B cell (primary cell): ENCODE measurements around the gene PRDX3. TPM values are rescaled to one million over a fixed set of nuclear protein-coding genes. Genes with fewer than 3 reads are reported as not detected.

Experiments used
- ATAC-seq: fragments of 200-7000 bp; cut with Tn5 transposase; one replicate; pipeline ENCODE4 v1.10.0; 2021; ENCODE audit warnings: low read depth, mild to moderate bottlenecking, moderate number of reproducible peaks, moderate library complexity
- CTCF ChIA-PET: fragments of 350-600 bp; sonication (Branson Sonifier 250); formaldehyde crosslinking; loops from one replicate; lab custom pipeline; 2021; ENCODE audit warnings: antibody characterized with exemption, inconsistent platforms; lab: Charles Lee
- POLR2A ChIA-PET: fragments of 350-600 bp; sonication (Branson Sonifier 250); formaldehyde crosslinking; loops from one replicate; lab custom pipeline; 2021; ENCODE audit warnings: antibody characterized with exemption; lab: Charles Lee
- DNase-seq: peaks from one replicate; pipeline ENCODE4 v3.0.0; 2013
- H2AFZ ChIP-seq: 2 replicates; pipeline ENCODE4 v1.6.1; 2012; ENCODE audit warnings: mild to moderate bottlenecking, low read depth, low read length; ENCODE audit not compliant: insufficient read depth, poor library complexity, severe bottlenecking
- H3K27ac ChIP-seq, 2 donors: 1 replicate in 1 of 2; 2 replicates in 1 of 2; pipeline ENCODE4 v1.5.1; 2012 to 2013; ENCODE audit warnings: low read length in 2 of 2, mild to moderate bottlenecking in 2 of 2, moderate library complexity in 1 of 2
- H3K27me3 ChIP-seq, 4 experiments: fragments of 200-600 bp in 1 of 4; sonication (generic) in 1 of 4; replicated peaks in 1 of 4; 1 replicate in 2 of 4; 2 replicates in 2 of 4; pipeline versions ENCODE4 v1.6.1 to v1.7.0; 2013 to 2016; ENCODE audit warnings: low read length in 3 of 4, mild to moderate bottlenecking in 2 of 4, mixed read lengths in 1 of 4, moderate library complexity in 1 of 4; ENCODE audit not compliant: insufficient read depth in 4 of 4, control insufficient read depth in 3 of 4; ENCODE audit errors: control extremely low read depth in 1 of 4
- H3K36me3 ChIP-seq, 2 experiments: replicated peaks in 1 of 2; 1 replicate in 1 of 2; 2 replicates in 1 of 2; pipeline versions ENCODE4 v1.6.1 to v1.7.1; 2013; ENCODE audit warnings: low read length in 1 of 2; ENCODE audit not compliant: insufficient read depth in 2 of 2, control insufficient read depth in 1 of 2; ENCODE audit errors: control extremely low read depth in 1 of 2, extremely low read depth in 1 of 2
- H3K4me1 ChIP-seq, 2 donors: fragments of 200-600 bp in 1 of 2; sonication (generic) in 1 of 2; 1 replicate in 1 of 2; 2 replicates in 1 of 2; pipeline versions ENCODE4 v1.5.1 to v1.6.1; 2013 to 2017; ENCODE audit warnings: low read length in 2 of 2; ENCODE audit not compliant: control insufficient read depth in 2 of 2, insufficient read depth in 2 of 2
- H3K4me2 ChIP-seq: replicated peaks from 2 replicates; pipeline ENCODE3; 2012; ENCODE audit warnings: mild to moderate bottlenecking, low read depth, low read length; ENCODE audit not compliant: poor library complexity, severe bottlenecking
- H3K4me3 ChIP-seq, 5 experiments: fragments of 200-600 bp in 1 of 5; sonication (generic) in 1 of 5; 1 replicate in 3 of 5; 2 replicates in 2 of 5; pipeline versions ENCODE4 v1.5.1 to v1.7.0; 2011 to 2016; ENCODE audit warnings: low read length in 4 of 5, mild to moderate bottlenecking in 4 of 5, low read depth in 2 of 5, control low read depth in 1 of 5, moderate library complexity in 1 of 5; ENCODE audit not compliant: insufficient read depth in 1 of 5; ENCODE audit errors: control extremely low read depth in 1 of 5, extremely low read depth in 1 of 5
- H3K79me2 ChIP-seq: fragments of 200-600 bp; sonication (generic); one replicate; pipeline ENCODE4 v1.6.0; 2016; ENCODE audit warnings: low read length; ENCODE audit not compliant: control insufficient read depth, insufficient read depth
- H3K9ac ChIP-seq: fragments of 200-600 bp; sonication (generic); 2 replicates; pipeline ENCODE4 v1.6.1; 2017; ENCODE audit warnings: mild to moderate bottlenecking, low read length, moderate library complexity
- H3K9me3 ChIP-seq, 3 donors: one replicate each; pipeline versions ENCODE4 v1.6.1 to v1.7.1; 2013; ENCODE audit warnings: low read length in 2 of 3; ENCODE audit not compliant: control insufficient read depth in 2 of 3, insufficient read depth in 1 of 3; ENCODE audit errors: control extremely low read depth in 1 of 3
- H4K20me1 ChIP-seq: 2 replicates; pipeline ENCODE4 v1.6.0; 2012; ENCODE audit warnings: mild to moderate bottlenecking, low read length; ENCODE audit not compliant: insufficient read depth, control insufficient read depth, poor library complexity, severe bottlenecking
- H3K27ac Mint-ChIP-seq: one replicate; pipeline ENCODE4 v1.8.0; 2021; ENCODE audit warnings: mixed read lengths
- H3K27me3 Mint-ChIP-seq: one replicate; pipeline ENCODE4 v1.8.0; 2021; ENCODE audit warnings: mixed read lengths
- H3K4me1 Mint-ChIP-seq: one replicate; pipeline ENCODE4 v1.8.0; 2021; ENCODE audit warnings: mixed read lengths
- H3K4me3 Mint-ChIP-seq: one replicate; pipeline ENCODE4 v1.8.0; 2021; ENCODE audit warnings: mixed read lengths
- H3K9me3 Mint-ChIP-seq: one replicate; pipeline ENCODE4 v1.8.0; 2022; ENCODE audit warnings: mixed read lengths; ENCODE audit not compliant: insufficient read depth
- CTCF ChIP-seq: fragments of 200-600 bp; IDR thresholded peaks from one replicate; pipeline ENCODE4 v1.8.0; 2022; ENCODE audit warnings: antibody characterized with exemption, mild to moderate bottlenecking
- EZH2 ChIP-seq: IDR thresholded peaks from 2 replicates; pipeline ENCODE4 v1.6.1; 2012; ENCODE audit warnings: borderline replicate concordance, low read depth, mild to moderate bottlenecking, moderate library complexity, low read length; ENCODE audit not compliant: insufficient read depth, poor library complexity, severe bottlenecking
- WGBS: methylation state at CpG from one replicate; pipeline ENCODE4 v1.1.5; 2013; ENCODE audit warnings: missing lambda C conversion rate; ENCODE audit not compliant: insufficient coverage; 5-methylcytosine and 5-hydroxymethylcytosine counted together
- intact Hi-C: fragments of 100-400 bp; cut with micrococcal nuclease; formaldehyde crosslinking; loops from one replicate; pipeline ENCODE4 v1.10.0; 2022
- polyA plus RNA-seq: library from polyadenylated mRNA; depleted of rRNA; stranded (reverse); fragments of >200 nt; gene quantifications from 2 replicates; pipeline ENCODE4 v1.2.3, GENCODE V29; 2012
- total RNA-seq, 2 donors: library from RNA; stranded (reverse); fragments of 120-200 nt in 1 of 2; gene quantifications; 1 replicate in 1 of 2; 2 replicates in 1 of 2; pipeline versions ENCODE4 v1.2.3 to v1.2.4, GENCODE V29; 2013 to 2022

PRDX3 gene
- total and polyA plus RNA-seq, 2 donors (not counting 1 experiment from before 2014, with no cell fraction given), result 18.0 to 36.3 TPM

DNA sequence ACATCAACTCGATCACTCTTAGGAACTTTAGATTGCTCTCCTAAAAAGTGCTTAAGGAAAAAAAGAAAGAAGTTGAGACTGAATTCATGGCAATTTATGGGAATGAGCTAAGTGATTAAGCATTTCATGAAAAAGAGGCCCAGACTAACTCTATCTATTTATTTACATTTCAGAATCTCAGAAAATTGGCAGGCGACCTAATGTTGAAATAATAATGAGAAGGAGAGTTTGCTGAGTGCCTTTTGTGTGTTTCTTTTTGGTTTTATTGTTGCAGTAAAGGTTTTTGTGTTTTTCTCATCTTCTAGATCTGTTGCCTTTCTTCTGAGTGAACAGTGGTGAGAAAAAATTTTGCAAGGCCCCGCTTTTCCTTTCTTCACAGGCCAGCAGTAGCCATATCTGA lies 32.6 kb upstream of the PRDX3 start:
- H3K79me2 ChIP-seq, result peaks cover 75% of the 10 kb centered on the region
- TF ChIP-seq EZH2 (no peak), CTCF (no peak)
- H3K36me3 ChIP-seq, result peaks cover 1 to 4% of the 10 kb centered on the region in 2 experiments
- peak overlapping the region in 1 of 2 donors; percentile 64 for H3K27ac ChIP-seq
- no peak overlapping the region for H3K27ac Mint-ChIP-seq
- no peaks in the 10 kb centered on the region for H3K9me3 Mint-ChIP-seq
- CTCF ChIA-PET, result interaction anchor here (0.6 to 2.1 kb wide), 4 partner anchors 11 to 160 kb away, joined by 3 to 7 read pairs (median 3); no protein-coding TSS in a partner anchor
- WGBS, result 100% methylated on average over 1 of the region's 3 CpGs
- H3K4me2 ChIP-seq, result peak overlapping the region; percentile 41
- no peaks in the 10 kb centered on the region for H3K27me3 ChIP-seq
- DNase-seq (no peak), ATAC-seq (no peak)
- peaks cover 57% of the 10 kb centered on the region for H3K4me1 Mint-ChIP-seq
- H3K9me3 ChIP-seq, result no peaks in the 10 kb centered on the region
- peak overlapping the region; percentile 18 for H2AFZ ChIP-seq
- no peak overlapping the region for H3K4me3 Mint-ChIP-seq
- intact Hi-C loops, result loop anchor here (5.0 kb wide), 1 partner anchor 36 kb away; no protein-coding TSS in a partner anchor
- POLR2A ChIA-PET, result no interaction called here
- H3K27me3 Mint-ChIP-seq, result no peaks in the 10 kb centered on the region
- H3K4me1 ChIP-seq, result peaks cover 38 to 53% of the 10 kb centered on the region in 2 donors
- H3K4me3 ChIP-seq, result no peak overlapping the region
- peaks cover 9% of the 10 kb centered on the region for H4K20me1 ChIP-seq
- no peak overlapping the region for H3K9ac ChIP-seq

DNA sequence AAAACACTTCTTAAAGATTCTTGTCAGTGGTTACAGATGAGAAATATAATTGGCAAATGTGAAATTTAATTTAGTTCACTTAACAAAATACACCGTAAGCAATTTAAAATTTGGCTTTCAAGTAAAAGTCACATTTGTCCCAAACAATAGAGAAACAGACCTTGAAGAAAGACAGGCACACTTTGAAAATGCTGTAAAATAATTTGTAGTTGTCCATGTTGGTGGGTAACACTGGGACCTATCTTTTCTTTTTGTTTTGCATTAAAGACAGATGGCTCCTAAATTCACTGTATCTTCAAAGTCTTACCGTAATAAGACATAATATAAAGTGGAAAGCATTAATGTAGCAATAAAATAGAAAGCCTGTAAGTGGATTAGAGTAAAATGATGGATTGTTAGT lies 32.0 kb upstream of the PRDX3 start:
- Histone ChIP-seq H3K36me3 (peaks cover 1 to 4% of the 10 kb centered on the region in 2 experiments), H4K20me1 (peaks cover 9% of the 10 kb centered on the region), H3K4me1 (peaks cover 43 to 58% of the 10 kb centered on the region in 2 donors), H3K79me2 (peaks cover 70% of the 10 kb centered on the region), H3K27ac (no peak overlapping the region), H3K4me3 (no peak overlapping the region), H2AFZ (no peak overlapping the region), H3K4me2 (no peak overlapping the region), H3K9me3 (no peaks in the 10 kb centered on the region), H3K9ac (no peak overlapping the region), H3K27me3 (no peaks in the 10 kb centered on the region)
- Mint-ChIP-seq H3K4me3 (no peak overlapping the region), H3K4me1 (peaks cover 61% of the 10 kb centered on the region), H3K9me3 (no peaks in the 10 kb centered on the region), H3K27me3 (no peaks in the 10 kb centered on the region), H3K27ac (no peak overlapping the region)
- DNase-seq (no peak), ATAC-seq (no peak)
- ChIA-PET CTCF (interaction anchor here (0.8 to 2.5 kb wide), 16 partner anchors 8 to 278 kb away, joined by 3 to 21 read pairs (median 6); no protein-coding TSS in a partner anchor), POLR2A (no interaction called here)
- no peak for TF ChIP-seq EZH2
- TF ChIP-seq CTCF, result no peak
- WGBS, result no CpG with 5 or more reads among the region's 2 CpGs
- intact Hi-C loops, result loop anchor here (5.0 kb wide), 1 partner anchor 37 kb away; no protein-coding TSS in a partner anchor
